ENCODE results near the gene GOLPH3L.

DNA sequence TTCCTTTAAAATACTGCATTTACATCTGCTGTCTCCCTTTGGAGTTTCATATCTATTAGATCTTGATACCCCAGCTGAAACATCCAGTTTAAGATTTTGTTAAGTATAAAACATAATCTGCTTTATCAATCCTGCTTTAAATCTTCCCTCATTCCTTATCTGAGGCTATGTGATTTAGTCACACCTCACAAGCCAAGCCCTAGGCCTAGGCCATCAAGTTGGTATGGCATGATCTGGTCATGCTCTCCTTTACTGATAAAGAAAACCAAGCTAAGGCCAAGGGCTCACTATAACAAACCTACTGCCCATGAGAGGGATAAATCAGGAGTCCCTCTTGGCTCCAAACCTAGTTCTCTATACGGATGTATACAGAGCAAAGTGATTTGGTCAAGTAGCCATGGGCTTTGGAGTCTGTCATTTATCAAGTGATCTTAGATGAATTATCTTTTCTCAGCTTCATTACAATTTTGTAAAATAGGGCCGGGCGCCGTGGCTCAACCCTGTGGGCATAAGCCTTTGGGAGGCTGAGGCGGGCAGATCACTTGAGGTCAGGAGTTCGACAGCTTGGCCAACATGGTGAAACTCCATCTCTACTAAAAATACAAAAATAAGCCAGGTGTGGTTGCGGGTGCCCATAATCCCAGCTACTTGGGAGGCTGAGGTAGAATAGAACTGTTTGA is 90.4 kb downstream of the GOLPH3L start:
- TF ChIP-seq GABPA (IDR thresholded peaks at IDR 0.05; ENCODE audit: low read depth): no peak
- TF ChIP-seq SIN3A (IDR thresholded peaks at IDR 0.05; ENCODE audit: low read depth, low read length): no peak
- TF ChIP-seq CREB1 (IDR thresholded peaks at IDR 0.05; ENCODE audit: low read depth): no peak
- no peak for TF ChIP-seq CTCF (IDR thresholded peaks at IDR 0.05 in 2 of 3, conservative IDR thresholded peaks at IDR 0.05 in 1 of 3; ENCODE audit: control insufficient read depth in 2 of 3, extremely low read depth in 1 of 3, insufficient read depth in 1 of 3, low read depth in 3 of 3, low read length in 3 of 3)
- no peak for TF ChIP-seq KDM1A (IDR thresholded peaks at IDR 0.05; ENCODE audit: borderline replicate concordance)
- TF ChIP-seq PAX8 (IDR thresholded peaks at IDR 0.05): no peak
- TF ChIP-seq, protein P1, sequence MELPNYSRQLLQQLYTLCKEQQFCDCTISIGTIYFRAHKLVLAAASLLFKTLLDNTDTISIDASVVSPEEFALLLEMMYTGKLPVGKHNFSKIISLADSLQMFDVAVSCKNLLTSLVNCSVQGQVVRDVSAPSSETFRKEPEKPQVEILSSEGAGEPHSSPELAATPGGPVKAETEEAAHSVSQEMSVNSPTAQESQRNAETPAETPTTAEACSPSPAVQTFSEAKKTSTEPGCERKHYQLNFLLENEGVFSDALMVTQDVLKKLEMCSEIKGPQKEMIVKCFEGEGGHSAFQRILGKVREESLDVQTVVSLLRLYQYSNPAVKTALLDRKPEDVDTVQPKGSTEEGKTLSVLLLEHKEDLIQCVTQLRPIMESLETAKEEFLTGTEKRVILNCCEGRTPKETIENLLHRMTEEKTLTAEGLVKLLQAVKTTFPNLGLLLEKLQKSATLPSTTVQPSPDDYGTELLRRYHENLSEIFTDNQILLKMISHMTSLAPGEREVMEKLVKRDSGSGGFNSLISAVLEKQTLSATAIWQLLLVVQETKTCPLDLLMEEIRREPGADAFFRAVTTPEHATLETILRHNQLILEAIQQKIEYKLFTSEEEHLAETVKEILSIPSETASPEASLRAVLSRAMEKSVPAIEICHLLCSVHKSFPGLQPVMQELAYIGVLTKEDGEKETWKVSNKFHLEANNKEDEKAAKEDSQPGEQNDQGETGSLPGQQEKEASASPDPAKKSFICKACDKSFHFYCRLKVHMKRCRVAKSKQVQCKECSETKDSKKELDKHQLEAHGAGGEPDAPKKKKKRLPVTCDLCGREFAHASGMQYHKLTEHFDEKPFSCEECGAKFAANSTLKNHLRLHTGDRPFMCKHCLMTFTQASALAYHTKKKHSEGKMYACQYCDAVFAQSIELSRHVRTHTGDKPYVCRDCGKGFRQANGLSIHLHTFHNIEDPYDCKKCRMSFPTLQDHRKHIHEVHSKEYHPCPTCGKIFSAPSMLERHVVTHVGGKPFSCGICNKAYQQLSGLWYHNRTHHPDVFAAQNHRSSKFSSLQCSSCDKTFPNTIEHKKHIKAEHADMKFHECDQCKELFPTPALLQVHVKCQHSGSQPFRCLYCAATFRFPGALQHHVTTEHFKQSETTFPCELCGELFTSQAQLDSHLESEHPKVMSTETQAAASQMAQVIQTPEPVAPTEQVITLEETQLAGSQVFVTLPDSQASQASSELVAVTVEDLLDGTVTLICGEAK (IDR thresholded peaks at IDR 0.05; ENCODE audit: borderline replicate concordance): no peak
- no peak for TF ChIP-seq NFYB (IDR thresholded peaks at IDR 0.05; ENCODE audit: insufficient read depth, low read depth, low read length)
- TF ChIP-seq JUND (IDR thresholded peaks at IDR 0.05; ENCODE audit: low read depth, low read length): no peak
- no peak for TF ChIP-seq ZNF274 (IDR thresholded peaks at IDR 0.05; ENCODE audit: insufficient read depth, insufficient read length)
- TF ChIP-seq MAX (IDR thresholded peaks at IDR 0.05; ENCODE audit: low read depth, low read length): no peak
- no peak for TF ChIP-seq CHD4 (IDR thresholded peaks at IDR 0.05)
- TF ChIP-seq ZNF24 (IDR thresholded peaks at IDR 0.05): no peak
- no peak for TF ChIP-seq REST (IDR thresholded peaks at IDR 0.05; ENCODE audit: low read depth, low read length)
